ENCODE results near the gene LCLAT1.

DNA sequence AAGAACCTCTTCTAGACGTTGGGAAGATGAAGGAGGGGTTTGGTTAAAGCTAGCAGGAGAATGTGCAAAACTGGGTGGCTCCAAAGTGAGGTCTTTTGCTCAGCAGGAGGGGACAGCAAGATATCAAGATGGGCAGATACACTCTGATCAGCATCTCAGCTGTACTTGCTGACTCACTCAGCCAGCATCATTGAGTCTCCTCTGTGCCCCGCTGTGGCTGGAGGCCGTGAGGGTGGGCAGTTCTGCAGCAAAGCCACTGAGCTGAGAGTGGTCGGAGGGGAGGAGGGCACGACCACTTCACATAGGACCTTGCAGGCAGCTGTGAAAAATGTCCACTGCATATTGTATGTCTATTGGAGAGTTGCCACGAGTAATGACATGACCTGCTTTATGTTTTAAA is 208.2 kb downstream of the LCLAT1 start:
- no peak for TF ChIP-seq EP300 (IDR thresholded peaks at IDR 0.05)
- TF ChIP-seq, protein P1, sequence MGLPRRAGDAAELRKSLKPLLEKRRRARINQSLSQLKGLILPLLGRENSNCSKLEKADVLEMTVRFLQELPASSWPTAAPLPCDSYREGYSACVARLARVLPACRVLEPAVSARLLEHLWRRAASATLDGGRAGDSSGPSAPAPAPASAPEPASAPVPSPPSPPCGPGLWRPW (IDR thresholded peaks at IDR 0.05): no peak
- TF ChIP-seq, protein P2, sequence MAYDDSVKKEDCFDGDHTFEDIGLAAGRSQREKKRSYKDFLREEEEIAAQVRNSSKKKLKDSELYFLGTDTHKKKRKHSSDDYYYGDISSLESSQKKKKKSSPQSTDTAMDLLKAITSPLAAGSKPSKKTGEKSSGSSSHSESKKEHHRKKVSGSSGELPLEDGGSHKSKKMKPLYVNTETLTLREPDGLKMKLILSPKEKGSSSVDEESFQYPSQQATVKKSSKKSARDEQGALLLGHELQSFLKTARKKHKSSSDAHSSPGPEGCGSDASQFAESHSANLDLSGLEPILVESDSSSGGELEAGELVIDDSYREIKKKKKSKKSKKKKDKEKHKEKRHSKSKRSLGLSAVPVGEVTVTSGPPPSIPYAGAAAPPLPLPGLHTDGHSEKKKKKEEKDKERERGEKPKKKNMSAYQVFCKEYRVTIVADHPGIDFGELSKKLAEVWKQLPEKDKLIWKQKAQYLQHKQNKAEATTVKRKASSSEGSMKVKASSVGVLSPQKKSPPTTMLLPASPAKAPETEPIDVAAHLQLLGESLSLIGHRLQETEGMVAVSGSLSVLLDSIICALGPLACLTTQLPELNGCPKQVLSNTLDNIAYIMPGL (CRISPR knock-in tag; IDR thresholded peaks at IDR 0.05; ENCODE audit: borderline replicate concordance): no peak
- TF ChIP-seq, protein P3, sequence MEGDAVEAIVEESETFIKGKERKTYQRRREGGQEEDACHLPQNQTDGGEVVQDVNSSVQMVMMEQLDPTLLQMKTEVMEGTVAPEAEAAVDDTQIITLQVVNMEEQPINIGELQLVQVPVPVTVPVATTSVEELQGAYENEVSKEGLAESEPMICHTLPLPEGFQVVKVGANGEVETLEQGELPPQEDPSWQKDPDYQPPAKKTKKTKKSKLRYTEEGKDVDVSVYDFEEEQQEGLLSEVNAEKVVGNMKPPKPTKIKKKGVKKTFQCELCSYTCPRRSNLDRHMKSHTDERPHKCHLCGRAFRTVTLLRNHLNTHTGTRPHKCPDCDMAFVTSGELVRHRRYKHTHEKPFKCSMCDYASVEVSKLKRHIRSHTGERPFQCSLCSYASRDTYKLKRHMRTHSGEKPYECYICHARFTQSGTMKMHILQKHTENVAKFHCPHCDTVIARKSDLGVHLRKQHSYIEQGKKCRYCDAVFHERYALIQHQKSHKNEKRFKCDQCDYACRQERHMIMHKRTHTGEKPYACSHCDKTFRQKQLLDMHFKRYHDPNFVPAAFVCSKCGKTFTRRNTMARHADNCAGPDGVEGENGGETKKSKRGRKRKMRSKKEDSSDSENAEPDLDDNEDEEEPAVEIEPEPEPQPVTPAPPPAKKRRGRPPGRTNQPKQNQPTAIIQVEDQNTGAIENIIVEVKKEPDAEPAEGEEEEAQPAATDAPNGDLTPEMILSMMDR (IDR thresholded peaks at IDR 0.05): no peak
- no peak for TF ChIP-seq ESRRA (IDR thresholded peaks at IDR 0.05; ENCODE audit: borderline replicate concordance, low read length)
